Loucy (cell line): ENCODE results near the gene ZNF317.

ENCODE experiments used
- H2AFZ ChIP-seq: fragments of 200-600 bp; sonication (generic); 2 replicates; pipeline ENCODE4 v1.6.0; 2016; ENCODE audit warnings: antibody characterized with exemption, mild to moderate bottlenecking, low read length, moderate library complexity
- H3F3A ChIP-seq: fragments of 200-600 bp; 2 replicates; pipeline ENCODE4 v1.6.0; 2016; ENCODE audit warnings: antibody characterized with exemption, low read depth, mild to moderate bottlenecking
- H3K27me3 ChIP-seq: fragments of 200-600 bp; sonication (generic); 2 replicates; pipeline ENCODE4 v1.6.1; 2014; ENCODE audit warnings: low read length, mild to moderate bottlenecking; ENCODE audit not compliant: insufficient read depth, poor library complexity, severe bottlenecking
- H3K36me3 ChIP-seq: fragments of 200-600 bp; sonication (generic); 2 replicates; pipeline ENCODE4 v1.6.1; 2016; ENCODE audit warnings: low read length; ENCODE audit not compliant: insufficient read depth
- H3K4me1 ChIP-seq: fragments of 200-600 bp; sonication (generic); 2 replicates; pipeline ENCODE4 v1.5.1; 2014; ENCODE audit warnings: low read length, mild to moderate bottlenecking; ENCODE audit not compliant: insufficient read depth, poor library complexity, severe bottlenecking
- H3K4me2 ChIP-seq: fragments of 200-600 bp; sonication (generic); 2 replicates; pipeline ENCODE4 v1.6.0; 2014; ENCODE audit warnings: antibody characterized with exemption, low read length, low read depth, mild to moderate bottlenecking; ENCODE audit not compliant: poor library complexity, severe bottlenecking
- H3K4me3 ChIP-seq: fragments of 200-600 bp; sonication (generic); 2 replicates; pipeline ENCODE4 v1.5.1; 2014; ENCODE audit warnings: low read length, mild to moderate bottlenecking, mixed read lengths; ENCODE audit not compliant: poor library complexity, severe bottlenecking
- H3K79me2 ChIP-seq: fragments of 200-600 bp; sonication (generic); 2 replicates; pipeline ENCODE4 v1.6.1; 2014; ENCODE audit warnings: low read length; ENCODE audit not compliant: insufficient read depth
- H3K9ac ChIP-seq: fragments of 200-600 bp; sonication (generic); 2 replicates; pipeline ENCODE4 v1.6.0; 2014; ENCODE audit warnings: mild to moderate bottlenecking, low read depth, low read length, moderate library complexity; ENCODE audit not compliant: poor library complexity, severe bottlenecking
- H3K9me2 ChIP-seq: fragments of 200-600 bp; sonication (generic); replicated peaks from 2 replicates; pipeline ENCODE4 v1.6.1; 2016; ENCODE audit warnings: low read depth, low read length, mixed read lengths
- H3K9me3 ChIP-seq: fragments of 200-600 bp; sonication (generic); 2 replicates; pipeline ENCODE4 v1.6.1; 2014; ENCODE audit warnings: mild to moderate bottlenecking, antibody characterized with exemption, low read length, low read depth; ENCODE audit not compliant: insufficient read depth
- H4K20me1 ChIP-seq: fragments of 200-600 bp; sonication (generic); 2 replicates; pipeline ENCODE4 v1.6.0; 2014; ENCODE audit warnings: antibody characterized with exemption, low read length, mild to moderate bottlenecking; ENCODE audit not compliant: insufficient read depth, poor library complexity, severe bottlenecking
- CTCF ChIP-seq: fragments of 200-600 bp; sonication (generic); conservative IDR thresholded peaks from 2 replicates; pipeline ENCODE4 v1.5.1; 2014; ENCODE audit warnings: mild to moderate bottlenecking, antibody characterized with exemption, low read length
- EZH2phosphoT487 ChIP-seq: fragments of 200-600 bp; IDR thresholded peaks from 2 replicates; pipeline ENCODE4 v1.6.1; 2018; ENCODE audit warnings: antibody characterized with exemption, mild to moderate bottlenecking, moderate library complexity, borderline replicate concordance

Gene ZNF317

GRCh38 chr19:9148697-9149096 lies 8.5 kb downstream of the ZNF317 start:
- Histone ChIP-seq H3K9ac (no peak overlapping the region), H3K36me3 (peaks cover 27% of the 10 kb centered on the region; the same call in 1 of the 2 replicates), H3K79me2 (peaks cover 99% of the 10 kb centered on the region), H3K4me2 (no peak overlapping the region), H3K27me3 (no peaks in the 10 kb centered on the region), H3K9me3 (peaks cover 15% of the 10 kb centered on the region; the same call in 1 of the 2 replicates), H3K4me3 (no peak overlapping the region), H3F3A (no peaks in the 10 kb centered on the region), H3K4me1 (no peaks in the 10 kb centered on the region), H4K20me1 (peaks cover 21% of the 10 kb centered on the region), H3K9me2 (no peaks in the 10 kb centered on the region), H2AFZ (no peak overlapping the region)
- TF ChIP-seq EZH2phosphoT487 (no peak), CTCF (no peak)

- Histone ChIP-seq H3K9me3 (peaks cover 11% of the 10 kb centered on the region; the same call in 1 of the 2 replicates), H3K4me3 (no peak overlapping the region), H3F3A (no peaks in the 10 kb centered on the region), H4K20me1 (peaks cover 21% of the 10 kb centered on the region), H3K27me3 (no peaks in the 10 kb centered on the region), H2AFZ (no peak overlapping the region), H3K4me1 (no peaks in the 10 kb centered on the region), H3K79me2 (peaks cover 98% of the 10 kb centered on the region), H3K36me3 (peaks cover 28% of the 10 kb centered on the region; the same call in 1 of the 2 replicates), H3K4me2 (no peak overlapping the region), H3K9ac (no peak overlapping the region), H3K9me2 (no peaks in the 10 kb centered on the region)
- TF ChIP-seq EZH2phosphoT487: no peak
- no peak for TF ChIP-seq CTCF
Measured at GRCh38 chr19:9149997-9150396, 9.8 kb downstream of the ZNF317 start.

GRCh38 chr19:9150650-9151049 lies 10.5 kb downstream of the ZNF317 start:
- Histone ChIP-seq H4K20me1 (peaks cover 21% of the 10 kb centered on the region), H3K9me3 (peaks cover 4% of the 10 kb centered on the region; the same call in 1 of the 2 replicates), H3K9me2 (no peaks in the 10 kb centered on the region), H3K4me1 (no peaks in the 10 kb centered on the region), H3K4me3 (no peak overlapping the region), H3K4me2 (no peak overlapping the region), H3K36me3 (peaks cover 33% of the 10 kb centered on the region; the same call in 1 of the 2 replicates), H3F3A (no peaks in the 10 kb centered on the region), H3K79me2 (peaks cover 98% of the 10 kb centered on the region), H3K9ac (no peak overlapping the region), H3K27me3 (no peaks in the 10 kb centered on the region), H2AFZ (no peak overlapping the region)
- TF ChIP-seq EZH2phosphoT487 (no peak), CTCF (no peak)
